Ureter (tissue), 1 donor: ENCODE results near the gene ZGRF1. TPM values are rescaled to one million over a fixed set of nuclear protein-coding genes. Genes with fewer than 3 reads are reported as not detected.
"Not testable (repeated sequence)": the region's sequence is repeated elsewhere in the genome, so short reads cannot be mapped to it uniquely, and the experiment has no call there.

Experiments used
- DNase-seq: peaks from one replicate; pipeline ENCODE4 v3.0.0-alpha.2; 2020; ENCODE audit warnings: low spot score
- total RNA-seq: library from RNA; stranded (reverse); gene quantifications from one replicate; pipeline ENCODE4 v1.2.4, GENCODE V29; 2023
- donor health status: DM: yes; HTN: yes; CAD: no.

Gene ZGRF1
- total RNA-seq: 6.2 TPM

DNA sequence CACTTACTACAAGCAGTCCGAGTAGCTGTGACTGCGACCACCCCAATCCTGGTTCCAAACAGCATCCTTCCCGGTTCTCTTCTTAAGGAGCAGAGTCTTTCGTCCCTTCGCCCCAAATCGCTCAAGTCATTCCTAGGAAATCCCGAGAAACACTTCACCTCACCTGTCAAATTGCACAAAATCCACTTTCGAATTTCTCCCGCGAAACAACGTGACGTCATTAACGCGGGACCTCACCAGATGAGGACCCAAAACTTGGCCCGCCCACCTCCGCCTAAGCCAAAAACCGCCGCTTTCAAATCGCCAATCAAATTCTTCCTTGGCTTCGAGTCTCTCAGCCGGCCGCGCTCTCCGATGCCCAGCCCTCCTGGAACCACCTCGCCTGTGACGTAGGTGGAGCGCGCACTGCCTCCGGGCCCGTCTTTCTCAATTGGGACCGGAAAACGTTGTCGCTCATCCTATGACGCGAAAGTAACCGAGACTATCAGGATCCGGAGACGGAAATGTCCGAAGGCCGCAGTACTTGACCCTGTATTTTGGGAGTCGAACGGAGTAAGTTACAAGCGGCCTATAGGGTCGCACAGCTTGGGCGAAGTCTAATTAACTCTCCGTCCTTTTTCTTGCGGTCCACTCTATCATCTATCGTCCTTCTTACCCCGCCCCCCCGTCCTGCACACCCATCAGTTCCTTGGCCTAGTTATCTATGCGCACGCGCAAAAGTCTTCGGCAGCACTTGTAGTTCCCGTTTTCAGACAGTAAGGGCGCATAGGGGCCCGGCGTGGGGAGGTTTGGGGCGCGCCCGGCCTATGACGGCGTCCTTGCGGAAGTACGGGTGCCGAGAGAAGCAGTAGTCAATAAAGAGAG lies at the start of gene ZGRF1, which contains the start of gene LARP7:
TSS of gene ZGRF1 (minus strand) at position 222 of the 864 bp plus-strand sequence. CDS start 3,733 bp downstream, outside the sequence.
TSS of gene LARP7 (plus strand) at position 456 of the 864 bp plus-strand sequence. CDS start 7,527 bp downstream, outside the sequence.
- peak; percentile 99 for DNase-seq

- no peak for DNase-seq
Measured at GRCh38 chr4:112680996-112681395, 44.3 kb upstream of the ZGRF1 start.

DNA sequence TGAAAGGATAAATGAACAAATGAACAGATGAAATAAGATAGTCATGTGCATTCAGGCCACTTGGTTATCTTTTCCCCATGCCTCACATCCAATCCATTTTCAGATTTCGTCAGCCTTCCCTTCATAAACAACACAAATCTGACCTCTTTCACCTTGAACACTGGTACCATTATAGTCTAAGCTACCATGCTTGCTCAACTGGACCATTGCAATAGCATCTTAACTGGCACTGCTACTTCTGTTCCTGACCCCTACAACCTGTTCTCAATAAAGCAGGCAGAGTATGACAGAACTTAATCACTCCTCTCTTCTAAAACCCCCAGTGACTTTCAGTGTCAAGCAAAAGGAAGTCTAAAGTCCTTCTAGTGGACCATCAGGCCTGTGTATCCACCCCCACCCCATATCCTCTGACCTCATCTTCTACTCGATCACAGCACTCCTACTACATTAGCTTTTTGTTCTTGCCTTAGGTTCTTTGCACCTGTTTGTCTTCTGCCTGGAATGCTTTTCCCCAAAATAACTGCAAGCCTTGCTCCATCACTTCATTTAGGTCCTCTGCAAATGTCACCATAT lies 40.9 kb upstream of the ZGRF1 start:
- DNase-seq: no peak

- no peak for DNase-seq
Measured at GRCh38 chr4:112674376-112674775, 37.7 kb upstream of the ZGRF1 start.

DNA sequence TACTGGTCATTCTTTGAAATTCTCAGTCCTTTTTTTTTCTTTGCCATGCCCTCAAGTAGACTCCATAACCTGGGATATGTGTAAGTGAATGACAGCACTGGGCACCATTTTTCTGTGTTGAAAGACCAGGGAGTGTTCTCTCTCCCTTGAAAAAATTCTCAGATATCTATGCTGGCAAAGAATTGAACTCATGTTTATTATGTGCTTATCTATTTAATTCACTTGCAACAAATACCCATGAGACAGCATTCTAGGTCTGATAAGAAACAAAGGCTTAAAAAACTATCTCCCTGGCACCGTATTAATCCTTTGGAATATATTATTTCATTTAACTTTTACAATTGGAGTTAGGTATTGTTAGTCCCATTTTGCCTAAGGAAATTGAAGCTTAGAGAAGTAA lies 37.0 kb upstream of the ZGRF1 start:
- DNase-seq: no peak

DNA sequence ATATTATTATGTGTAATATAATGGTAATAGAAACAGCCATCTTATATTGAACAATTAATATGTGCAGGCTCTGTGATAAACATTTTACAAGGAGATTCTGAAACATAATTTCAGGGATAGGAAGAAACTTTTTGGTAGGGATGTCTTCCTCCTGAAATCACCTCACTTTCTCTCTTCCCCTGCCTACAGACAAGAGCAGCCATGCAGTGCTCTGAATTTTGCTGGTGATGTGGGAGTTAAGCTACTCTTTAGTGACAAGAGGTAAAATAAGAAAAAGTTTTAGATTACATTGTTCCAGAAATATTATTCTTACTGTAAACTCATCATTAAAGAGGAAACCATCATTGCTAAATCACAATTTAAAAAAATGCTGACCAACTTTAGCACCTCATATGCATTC lies 36.4 kb upstream of the ZGRF1 start:
- no peak for DNase-seq

DNA sequence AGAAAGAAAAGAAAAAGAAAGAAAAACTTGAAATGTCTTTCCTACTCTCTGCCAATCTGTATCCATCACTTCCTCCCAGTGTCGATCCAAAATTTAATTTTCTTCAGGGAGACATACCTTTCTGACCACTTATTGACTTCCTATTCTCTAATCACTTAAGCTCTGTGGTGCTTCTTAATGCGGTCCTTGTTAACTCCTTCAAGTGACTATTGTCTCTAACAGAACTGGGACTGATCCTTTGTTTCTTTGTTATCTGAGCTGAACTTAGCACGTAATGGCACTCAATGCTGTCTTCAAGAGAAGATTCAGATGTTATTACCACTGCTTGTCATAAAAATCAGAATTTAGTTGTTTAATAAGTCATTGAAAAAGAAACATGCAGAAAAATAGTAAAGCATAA lies 31.4 kb upstream of the ZGRF1 start:
- no peak for DNase-seq

GRCh38 chr4:112664611-112665010 lies 27.9 kb upstream of the ZGRF1 start:
- no peak for DNase-seq

DNA sequence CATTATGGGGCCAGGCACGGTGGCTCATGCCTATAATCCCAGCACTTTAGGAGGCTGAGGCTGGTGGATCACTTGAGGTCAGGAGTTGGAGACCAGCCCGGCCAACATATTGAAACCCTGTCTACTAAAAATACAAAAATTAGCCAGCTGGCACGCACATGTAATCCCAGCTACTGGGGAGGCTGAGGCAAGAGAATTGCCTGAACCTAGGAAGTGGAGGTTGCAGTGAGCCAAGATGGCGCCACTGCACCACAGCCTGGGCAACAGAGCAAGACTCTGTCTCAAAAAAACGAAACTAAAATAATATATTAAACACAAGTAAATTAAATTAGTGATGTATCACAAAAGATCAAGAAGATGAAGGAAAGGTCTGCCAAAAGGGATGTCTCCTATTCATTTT lies 19.4 kb upstream of the ZGRF1 start:
- DNase-seq: not testable (repeated sequence)

GRCh38 chr4:112655270-112655669 lies 18.6 kb upstream of the ZGRF1 start:
- DNase-seq: no peak

DNA sequence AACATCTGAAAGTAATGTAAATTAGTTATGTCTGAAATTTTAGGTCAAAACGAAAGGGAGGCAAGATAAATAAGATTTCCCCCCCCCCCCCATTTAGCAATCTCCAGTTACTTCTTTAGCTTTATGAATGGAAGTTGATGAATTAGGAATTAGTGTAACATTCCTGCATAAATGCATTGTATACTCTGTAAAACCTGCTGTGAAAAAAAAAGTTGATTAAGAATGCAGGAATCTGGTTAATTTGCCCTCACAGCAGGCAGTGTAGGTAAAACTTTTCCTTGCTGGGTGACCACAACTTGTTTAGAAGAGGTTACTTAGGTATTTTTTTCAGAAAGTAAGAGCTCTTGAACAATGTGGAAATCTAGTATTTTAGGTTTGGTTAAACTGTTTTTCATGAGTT lies 15.5 kb upstream of the ZGRF1 start:
- DNase-seq: no peak

GRCh38 chr4:112651641-112652040 lies 14.9 kb upstream of the ZGRF1 start:
- no peak for DNase-seq

- DNase-seq: no peak
Measured at GRCh38 chr4:112650332-112650731, 13.6 kb upstream of the ZGRF1 start.

- DNase-seq: no peak
Measured at GRCh38 chr4:112649055-112649408, 12.3 kb upstream of the ZGRF1 start.

- DNase-seq: no peak
Measured at GRCh38 chr4:112648263-112649054, 11.8 kb upstream of the ZGRF1 start.

GRCh38 chr4:112647785-112648184 lies 11.1 kb upstream of the ZGRF1 start:
- DNase-seq: no peak

GRCh38 chr4:112646632-112647537 lies 10.2 kb upstream of the ZGRF1 start:
- DNase-seq: no peak

DNA sequence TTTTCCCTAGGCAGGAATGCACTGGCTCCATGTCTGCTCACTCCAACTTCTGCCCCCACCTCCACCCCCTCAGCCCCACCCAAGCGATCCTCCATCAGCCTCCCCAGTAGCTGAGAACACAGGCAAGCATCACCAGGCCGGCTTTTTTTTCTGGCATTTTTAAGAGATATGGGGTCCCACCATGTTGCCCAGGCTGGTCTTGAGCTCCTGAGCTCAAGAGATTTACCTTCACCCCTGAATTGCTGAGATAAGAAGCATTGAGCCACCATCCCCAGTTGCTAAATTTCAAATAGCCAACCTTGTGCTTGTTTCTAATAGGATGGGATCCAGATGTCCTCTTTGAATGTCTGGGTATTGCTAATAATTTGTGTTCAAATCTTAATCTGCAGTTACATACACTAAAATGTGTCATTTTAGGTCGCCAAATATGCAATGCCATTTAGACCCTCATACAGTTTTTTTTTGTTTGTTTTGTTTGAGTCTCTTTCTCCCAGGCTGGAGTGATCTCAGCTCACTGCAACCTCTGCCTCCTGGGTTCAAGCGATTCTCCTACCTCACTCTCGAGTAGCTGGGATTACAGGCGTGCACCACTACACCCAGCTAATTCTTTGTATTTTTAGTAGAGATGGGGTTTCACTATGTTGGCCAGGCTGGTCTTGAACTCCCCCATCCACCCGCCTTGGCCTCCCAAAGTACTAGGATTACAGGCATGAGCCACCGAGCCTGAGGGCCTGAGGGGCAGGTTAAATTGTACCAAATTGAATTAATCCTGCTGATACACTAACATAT lies 9.0 kb upstream of the ZGRF1 start:
- no peak for DNase-seq

GRCh38 chr4:112644595-112645535 lies 8.2 kb upstream of the ZGRF1 start:
- not testable (repeated sequence) for DNase-seq
